NCI-H226 (cell line): ENCODE measurements around the gene CROCC2.

ENCODE experiments used
- DNase-seq: peaks from one replicate; pipeline ENCODE4 v3.0.0-alpha.2; 2015

The CROCC2 gene

DNA sequence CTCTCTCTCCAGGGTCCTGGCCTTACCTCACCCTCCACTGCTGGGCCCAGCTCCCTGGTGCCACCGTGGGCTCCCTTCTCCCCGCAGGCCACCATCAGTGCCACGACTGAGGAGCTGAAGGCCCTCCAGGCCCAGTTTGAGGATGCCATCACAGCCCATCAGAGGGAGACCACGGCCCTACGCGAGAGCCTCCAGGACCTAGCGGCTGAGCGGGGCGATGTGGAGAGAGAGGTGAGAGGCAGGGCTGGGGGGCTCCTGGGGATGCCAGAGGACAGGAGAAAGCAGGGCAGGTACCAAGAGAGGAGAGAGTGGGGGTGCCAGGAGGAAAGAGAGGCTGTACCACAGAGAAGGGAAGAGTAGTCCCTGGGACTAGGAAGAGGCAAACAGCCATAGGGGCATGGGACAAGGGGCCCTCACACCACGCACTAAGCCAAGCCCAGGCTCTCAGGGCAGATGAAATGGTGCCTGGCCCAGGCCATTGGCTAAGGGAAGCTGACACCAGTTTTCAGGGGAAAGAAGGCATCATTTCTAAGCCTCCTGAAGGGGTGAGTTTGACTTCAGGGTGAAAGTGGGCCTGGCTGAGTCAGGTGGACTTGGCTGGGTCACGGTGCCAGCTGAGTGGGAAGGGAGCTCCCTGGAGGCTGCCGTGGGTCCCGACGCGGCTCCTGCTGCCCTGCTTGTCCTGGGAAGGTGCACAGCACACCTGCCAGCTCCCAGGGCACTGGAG is 53.2 kb downstream of the CROCC2 start:
- DNase-seq, result no peak

DNA sequence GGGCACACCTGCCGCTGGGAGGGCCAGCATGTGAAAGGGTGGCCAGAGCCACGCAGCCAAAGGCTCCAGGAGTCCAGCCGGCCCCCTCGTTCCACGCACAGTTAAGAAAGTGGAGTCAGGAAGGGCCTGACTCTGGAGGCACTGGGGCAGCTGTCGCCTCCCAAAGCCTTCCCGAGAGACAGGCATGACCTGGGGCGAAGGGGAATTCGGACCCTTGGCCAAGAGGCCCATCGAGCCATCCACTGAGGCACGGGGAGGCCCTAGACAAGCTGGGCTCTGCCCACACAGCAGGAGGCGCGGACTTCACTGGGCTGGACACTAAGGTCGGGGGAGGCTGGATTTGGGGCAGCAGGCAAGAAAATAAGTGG is 53.8 kb downstream of the CROCC2 start:
- no peak for DNase-seq

DNA sequence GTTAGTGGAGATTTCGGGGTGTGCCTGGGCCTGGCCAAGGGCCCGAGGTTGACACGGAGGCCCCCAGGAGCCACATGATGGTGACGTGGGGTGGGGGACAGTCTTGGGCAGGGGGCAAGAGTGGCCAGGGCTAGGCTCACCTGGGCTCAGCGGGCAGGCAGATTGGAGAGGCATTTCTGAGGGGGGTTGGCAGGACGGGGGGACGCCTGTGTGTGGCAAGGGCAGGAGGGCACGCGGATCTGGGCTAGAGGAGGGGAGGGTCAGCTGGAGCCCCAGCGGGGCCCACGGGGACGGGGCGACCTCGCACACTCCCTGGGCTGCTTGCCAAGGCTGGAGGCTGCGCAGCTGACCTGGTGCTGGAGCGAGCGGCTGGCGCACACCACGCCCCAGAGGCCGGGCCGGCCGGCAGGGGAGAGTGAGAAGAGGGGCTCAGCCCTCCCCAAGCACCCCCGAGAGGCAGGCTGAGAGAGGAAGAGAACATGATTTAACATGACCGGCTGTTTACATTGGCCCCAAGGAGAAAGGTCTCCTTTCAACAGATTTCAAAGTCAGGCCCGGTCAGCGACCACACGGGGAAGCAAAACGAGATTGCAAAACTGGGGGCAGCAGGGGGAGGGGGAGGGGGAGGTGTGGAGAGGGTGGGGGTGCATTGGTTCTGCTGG is 54.3 kb downstream of the CROCC2 start:
- no peak for DNase-seq

DNA sequence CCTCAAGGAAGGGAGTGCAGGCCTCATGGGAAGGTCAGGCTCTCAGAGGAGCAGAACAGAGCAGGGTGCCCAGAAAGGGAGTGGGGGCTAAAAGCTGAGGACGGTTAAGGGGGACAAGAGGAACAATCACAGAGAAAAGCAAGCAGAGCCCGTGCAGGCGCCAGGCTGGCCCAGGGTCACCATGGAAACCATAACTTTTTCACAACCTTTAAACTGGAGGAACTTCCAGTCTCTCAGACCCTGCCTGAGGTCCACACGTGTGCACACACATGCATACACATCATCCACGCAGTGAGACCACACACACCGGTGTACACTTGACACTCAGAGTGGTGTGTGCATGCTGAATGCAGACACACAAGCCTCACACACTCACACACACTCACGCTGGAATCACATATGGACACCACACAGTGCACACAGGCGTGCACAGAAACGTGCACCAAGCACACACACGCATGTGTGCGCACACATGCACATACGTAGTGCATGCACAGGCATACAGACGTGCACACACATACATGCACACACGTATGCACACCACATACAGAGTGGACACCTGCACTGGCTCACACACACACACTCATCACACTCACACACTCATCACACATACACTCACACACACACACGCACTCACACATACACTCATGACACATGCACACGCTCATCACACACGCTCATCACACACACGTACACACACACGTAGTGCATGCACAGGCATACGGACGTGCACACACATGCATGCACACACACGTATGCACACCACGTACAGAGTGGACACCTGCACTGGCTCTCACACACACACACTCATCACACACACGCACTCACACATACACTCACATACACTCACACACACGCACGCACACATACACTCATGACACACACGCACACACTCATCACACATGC is 55.1 kb downstream of the CROCC2 start:
- DNase-seq, result no peak

DNA sequence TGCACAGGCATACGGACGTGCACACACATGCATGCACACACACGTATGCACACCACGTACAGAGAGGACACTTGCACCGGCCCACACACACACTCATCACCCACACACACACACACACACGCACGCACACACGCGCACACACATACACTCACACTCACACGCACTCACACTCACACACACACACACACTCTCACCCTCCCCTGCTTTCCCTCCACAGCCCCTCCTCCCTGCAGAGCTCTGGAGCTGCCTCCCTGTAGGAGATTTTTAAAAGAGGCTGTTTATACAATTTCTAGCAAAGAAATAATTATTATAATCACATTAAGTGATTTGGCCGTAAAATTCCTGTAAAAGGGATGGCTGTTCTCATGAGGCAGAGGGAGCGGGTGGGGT is 55.8 kb downstream of the CROCC2 start:
- no peak for DNase-seq

DNA sequence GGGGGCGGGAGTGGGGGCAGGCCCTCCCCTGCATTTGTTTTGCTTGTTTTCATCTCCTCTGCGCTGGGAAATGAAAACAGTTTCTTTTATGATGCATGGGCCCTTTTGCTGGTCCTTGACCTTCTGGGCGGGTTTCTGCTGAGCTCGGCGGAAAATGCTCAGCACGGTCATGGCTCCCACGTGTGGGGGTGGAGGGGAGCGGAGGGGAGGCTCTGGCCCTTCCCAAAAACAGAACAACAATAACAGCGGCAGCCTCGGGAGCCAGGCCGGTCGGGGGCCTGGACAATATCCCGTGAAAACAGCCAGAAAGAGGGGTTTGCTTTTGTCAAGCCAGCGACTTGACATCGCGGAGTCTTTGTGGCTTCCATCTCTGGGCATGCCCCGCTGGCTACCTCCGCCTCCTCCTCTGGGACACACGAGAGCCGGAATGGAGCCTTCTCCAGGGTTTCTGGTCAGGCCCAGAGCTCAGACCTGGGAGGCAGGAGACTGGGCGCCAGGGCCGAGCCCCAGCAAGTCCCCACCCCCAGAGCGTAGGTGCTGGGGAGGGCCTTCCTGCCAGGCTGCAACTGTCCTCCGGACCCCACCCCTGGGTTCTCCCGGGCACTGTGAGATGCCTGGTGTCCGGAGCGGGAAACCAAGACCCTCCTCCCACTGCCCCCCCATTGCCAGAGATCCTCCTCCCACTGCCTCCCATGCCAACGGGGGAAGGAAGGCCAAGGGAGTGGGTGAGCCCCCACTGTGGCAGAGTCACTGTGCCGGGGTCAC is 56.3 kb downstream of the CROCC2 start:
- DNase-seq, result no peak

DNA sequence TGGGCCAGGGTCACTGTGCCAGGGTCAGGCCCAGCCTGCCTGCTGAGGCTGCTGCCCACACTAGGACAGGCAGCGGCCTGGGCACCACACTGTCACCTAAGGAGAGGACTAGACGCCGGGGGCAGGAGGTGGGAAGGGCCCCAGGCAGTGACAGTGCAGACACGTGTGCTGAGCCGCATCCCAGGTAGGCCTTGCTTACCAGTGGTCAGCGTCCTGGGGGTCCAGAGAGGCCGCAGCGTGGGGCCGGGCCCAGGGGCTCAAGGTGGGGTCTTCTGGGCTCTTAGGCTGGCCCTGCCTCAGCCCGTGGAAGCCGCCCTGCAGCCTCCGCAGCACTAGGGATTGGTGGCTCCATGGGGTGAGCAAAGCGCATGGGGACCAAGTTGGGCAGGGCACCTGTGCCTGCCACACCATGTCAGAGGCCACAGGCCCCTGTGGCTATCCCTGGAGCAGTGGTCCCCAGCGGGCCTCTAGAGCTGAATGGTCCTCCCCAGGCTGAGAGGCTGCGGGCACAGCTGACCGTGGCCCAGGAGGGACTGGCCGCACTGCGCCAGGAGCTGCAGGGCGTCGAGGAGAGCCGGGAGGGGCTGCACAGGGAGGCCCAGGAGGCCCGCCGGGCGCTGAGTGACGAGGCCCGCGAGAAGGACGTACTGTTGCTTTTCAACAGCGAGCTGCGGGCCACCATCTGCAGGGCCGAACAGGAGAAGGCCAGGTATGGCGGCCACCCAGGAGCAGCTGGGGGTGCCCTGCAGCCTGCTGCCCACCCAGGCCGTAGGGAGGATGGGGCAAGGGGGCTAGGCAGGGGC is 57.1 kb downstream of the CROCC2 start:
- no peak for DNase-seq

DNA sequence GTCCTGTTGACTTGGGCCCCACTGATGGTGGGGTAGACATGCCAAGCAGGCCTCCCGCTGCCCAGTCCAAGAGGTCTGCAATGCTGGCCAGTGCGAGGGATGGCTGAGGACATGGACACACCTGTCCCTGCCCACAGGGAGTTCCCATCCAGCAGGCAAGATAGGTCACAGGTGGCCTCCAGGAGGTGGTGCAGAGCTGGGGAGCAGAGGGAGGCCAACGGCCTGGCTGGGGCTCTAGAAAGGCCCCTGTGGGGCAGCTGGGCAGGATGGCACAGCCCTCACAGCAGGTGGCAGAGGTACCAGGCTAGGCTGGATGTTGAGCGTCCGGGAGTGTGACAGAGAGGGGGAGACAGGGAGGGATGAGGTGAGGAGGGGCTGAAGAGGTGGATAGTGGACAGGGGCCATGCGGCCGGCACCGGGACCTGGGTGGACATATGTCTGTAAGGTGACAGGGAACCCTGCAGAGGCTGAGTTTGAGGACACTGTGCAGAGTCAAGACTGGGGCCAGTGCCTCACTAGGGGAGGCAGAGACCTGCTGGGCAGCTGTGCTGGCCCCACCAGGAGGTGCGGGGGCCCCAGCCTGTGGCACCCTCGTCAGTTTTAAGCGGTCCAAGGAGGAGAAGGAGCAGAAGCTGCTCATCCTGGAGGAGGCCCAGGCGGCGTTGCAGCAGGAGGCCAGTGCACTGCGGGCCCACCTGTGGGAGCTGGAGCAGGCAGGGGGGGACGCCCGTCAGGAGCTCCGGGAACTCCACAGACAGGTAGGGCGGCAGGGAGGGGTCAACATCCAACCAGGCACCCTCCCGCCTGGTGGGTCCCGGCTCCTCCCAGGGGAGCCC is 58.0 kb downstream of the CROCC2 start:
- DNase-seq, result no peak

DNA sequence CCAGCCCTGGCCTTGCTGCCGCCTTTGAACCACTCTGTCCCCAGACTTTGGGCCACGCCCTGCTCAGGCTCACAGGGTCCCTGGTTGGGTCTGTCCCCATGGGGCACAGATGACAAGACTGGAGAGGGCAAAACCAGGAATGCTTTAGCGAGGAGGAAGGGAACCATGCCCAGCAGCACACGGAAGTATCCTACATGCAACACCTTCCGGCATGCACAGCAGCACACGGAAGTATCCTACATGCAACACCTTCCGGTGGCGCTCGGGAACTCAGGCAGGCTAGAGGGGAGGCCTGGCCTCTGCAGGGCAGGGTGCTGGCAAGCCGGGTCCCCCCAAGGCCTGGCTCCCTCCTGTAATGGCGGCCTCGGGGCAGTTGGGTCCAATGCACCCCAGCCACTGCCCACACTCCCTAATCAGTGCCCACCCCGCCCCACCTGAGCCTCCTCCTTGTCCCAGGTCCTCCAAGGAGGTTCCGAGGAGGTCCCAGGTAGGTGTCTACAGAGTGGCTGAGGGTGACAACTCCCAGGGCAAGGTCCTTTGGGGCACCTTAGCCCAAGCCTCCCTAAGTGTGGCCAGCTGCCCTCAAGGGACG is 58.7 kb downstream of the CROCC2 start:
- DNase-seq, result no peak

DNA sequence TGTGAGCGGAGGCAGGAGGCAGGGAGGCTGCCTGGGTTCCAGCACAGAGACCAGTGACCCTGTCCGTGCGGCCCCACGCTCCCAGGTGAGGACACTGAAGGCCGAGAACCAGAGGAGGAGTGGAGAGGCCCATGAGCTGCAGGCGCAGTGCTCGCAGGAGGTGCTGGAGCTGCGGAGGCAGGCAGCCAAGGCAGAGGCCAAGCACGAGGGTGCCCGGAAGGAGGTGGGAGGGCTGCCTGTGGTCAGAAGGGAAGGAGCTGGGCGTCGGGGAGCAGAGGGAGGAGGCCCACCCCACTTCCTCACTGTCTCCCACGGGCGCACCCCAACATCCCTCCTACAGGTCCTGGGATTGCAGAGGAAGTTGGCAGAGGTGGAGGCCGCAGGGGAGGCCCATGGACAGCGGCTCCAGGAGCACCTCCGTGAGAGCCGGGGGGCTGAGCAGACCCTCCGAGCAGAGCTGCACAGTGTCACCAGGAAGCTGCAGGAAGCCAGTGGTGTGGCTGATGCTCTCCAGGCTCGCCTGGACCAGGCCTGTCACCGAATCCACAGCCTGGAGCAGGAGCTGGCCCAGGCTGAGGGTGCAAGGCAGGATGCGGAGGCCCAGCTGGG is 59.3 kb downstream of the CROCC2 start:
- peak; percentile 83 for DNase-seq

DNA sequence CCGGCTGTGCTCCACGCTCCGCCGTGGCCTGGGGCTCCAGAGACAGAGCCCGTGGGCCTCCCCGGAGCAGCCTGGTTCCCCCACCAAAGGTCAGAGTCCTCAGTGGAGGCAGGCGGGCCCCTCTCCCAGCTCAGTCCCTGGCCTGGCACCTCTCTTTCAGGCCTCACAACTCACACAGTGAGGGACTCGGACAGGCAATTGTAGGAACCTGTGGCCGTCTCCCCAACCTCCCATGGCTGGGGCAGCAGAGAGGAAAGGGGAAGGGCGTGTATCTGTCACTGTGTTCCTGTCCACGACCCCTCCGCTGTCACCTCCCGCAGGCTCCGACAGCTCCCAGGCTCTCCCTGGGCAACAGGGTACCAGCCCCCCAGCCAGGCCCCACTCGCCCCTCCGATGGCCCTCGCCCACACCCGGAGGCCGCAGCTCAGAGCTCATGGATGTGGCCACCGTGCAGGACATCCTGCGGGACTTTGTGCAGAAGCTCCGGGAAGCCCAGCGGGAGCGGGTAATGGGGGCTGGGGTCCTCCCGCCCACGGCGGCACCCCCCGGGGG is 59.8 kb downstream of the CROCC2 start:
- DNase-seq, result no peak

DNA sequence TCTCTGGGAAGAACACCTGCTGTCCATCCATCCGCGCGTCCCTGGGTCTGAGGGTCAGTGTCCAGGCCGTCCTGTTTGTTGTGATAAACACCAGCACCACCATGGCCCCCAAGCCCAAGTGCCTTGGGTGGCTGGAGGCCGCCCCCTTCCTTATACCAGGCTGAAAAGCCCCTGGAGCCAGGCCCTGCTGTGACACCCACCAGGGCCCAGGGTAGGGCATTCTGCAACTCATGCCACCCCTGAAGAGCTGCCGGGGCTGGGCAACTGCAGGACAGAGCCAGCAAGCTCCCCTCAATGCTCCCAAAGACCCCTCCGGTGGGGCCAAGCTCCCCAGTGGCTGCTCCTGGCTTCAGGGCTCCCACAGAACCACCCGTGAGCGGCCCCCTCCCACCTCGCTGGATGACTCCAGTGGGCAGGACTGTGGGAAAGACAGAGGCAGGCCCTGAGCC is 60.3 kb downstream of the CROCC2 start:
- DNase-seq, result no peak

DNA sequence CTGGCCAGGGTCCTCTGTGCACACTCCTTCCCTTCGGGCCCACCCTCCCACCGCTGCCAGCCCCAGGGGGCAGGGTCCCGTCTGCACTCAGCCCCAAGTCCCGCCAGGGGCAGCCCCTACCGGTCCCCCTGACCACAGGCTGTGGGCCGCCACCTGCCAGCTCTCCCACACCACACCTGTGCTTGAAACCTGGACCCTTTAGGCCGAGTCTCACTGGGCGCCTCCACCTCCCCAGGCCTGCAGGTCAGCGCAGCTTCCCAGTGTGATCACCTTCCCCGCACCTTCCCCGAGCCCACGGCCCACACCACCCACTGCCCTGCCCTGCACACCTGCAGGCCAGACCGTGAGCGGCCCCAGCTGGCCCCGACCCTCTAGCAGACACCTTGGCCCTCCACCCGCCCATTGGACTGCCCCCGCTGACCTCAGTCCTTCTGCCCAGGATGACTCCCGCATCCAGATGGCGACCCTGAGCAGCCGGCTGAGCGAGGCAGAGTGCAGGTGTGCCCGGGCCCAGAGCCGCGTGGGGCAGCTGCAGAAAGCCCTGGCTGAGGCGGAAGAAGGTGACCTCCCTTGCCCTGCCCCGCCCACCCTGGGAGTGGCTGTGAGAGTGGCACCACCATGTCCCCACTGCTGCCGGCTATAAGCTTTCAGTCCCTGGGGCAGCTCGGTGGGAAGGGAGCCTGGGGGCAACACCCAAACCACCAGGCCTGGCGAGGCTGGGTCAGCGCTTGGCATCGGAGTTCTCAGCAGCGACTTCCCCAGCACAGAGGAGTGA is 61.0 kb downstream of the CROCC2 start:
- DNase-seq, result no peak

DNA sequence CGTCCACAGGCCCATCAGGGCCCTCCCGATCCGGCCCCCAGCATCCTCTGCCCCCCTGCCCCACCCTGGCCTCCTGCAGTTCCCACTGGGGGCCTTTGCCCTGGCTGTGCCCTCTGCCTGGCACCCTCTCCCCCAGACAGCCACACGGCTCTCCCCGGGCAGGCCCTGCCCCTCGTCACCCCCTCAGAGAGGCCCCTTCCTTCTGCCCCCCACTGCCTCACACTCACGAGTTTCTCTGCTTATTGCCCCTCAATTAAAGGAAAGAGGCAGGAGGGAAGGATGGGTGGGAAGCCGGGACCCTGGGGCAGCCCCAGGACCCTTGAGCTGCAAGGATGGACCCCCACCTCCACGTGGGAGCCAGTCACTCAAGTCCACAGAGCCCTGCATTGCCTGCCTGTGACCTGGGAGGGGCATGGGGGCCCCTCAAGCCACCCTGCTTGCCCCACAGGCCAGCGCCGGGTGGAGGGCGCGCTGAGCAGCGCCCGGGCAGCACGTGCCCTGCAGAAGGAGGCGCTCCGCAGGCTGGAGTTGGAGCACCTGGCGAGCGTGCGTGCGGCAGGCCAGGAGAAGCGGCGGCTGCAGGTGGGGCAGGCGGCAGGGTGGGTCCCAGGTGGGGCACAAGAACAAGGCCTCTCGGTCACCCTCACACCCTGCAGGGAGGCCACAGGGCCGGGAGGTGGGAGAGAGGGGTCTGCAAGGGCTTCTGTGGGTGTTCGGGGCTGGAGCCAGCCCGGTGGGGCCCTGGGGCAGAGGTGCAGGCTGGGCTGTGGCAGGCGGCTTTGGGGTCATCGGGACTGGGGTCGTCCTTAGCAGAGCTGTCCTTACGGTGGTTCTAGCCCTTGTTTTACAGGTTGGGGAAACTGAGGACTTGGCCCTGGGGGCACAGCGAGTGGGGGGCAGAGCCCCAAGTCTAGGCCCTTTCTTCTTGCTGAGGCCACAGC is 61.8 kb downstream of the CROCC2 start:
- no peak for DNase-seq

DNA sequence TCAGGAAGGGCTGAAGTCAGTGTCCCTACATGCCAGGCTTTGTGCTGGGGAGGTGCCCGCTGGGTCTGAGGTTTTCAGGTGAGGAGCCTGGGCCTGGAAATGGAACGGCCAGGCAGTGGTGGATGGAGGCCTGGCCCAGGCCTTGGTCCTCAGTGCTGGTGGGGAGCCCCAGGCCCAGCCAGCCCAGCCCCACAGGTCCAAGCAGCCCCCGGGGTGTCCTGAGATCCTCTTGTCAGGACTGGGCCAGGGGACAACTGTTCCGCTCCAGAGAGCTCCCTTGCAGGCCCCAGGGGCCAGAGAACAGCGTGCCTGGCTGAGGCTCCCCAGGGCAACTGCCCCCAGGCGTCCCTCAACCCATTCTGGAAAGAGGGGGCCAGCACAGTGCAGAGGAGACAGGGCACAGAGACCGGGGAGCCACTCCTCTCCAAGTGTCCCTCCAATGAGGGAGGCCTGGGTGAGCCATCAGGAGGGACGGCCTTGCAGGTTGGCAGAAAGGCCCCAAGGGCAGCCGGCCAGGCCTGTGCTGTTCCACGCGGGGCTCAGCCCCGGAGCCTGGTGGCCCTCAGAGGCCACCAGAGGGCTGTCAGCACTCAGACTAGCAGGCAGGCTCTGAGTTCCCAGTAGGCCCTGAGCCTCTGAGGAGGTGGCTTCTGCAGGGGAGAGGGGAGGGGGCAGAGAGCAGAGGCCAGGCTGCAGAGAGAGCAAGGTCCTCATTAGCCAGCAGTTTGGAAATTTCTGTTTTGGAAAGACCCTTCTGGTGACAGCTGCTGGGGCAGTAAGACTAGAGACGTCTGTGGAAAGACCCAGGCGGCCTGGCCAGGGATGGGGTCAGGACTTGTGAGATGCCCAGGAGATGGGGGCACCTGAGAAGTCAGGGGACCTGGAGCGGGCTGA is 62.8 kb downstream of the CROCC2 start:
- no peak for DNase-seq

DNA sequence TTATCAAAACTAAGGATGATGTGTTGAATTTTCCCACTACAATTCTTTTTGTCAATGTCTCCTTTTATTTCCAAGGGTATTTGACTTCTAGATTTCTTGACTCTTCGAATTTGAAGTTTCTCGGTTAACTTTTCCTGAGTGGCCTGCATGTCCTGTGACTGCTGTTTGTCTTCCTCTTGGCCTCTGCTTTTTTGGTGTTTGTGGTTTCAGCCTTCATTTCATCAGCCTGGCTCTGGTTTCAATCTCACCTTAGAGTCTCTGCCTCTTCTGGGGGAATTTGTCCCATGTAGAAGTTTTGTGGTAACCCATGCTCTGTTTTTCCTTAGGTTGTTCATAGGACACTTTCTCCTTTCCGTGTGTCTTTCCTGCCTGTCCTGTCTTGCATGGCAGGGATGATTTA is 64.0 kb downstream of the CROCC2 start:
- DNase-seq, result no peak

DNA sequence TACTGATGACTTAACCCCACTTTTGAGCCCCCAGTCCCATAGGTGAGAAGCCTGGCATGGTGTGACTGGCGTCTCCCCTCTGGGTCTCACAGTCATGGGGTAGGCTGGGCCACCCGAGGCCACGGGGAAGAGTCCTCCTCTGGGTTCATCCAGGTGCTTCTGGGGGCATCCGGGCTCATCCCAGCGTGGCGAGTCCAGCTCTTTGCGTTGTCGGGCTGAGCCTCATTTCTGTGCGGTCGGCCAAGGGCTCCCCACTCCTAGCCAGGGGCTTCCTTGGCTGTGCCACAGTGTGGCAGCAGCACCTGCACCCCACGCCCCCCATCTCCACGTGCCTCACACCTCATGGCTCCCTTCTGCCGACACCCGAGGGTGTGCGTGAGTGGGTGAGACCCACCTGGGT is 64.7 kb downstream of the CROCC2 start:
- no peak for DNase-seq
